ENCODE measurements around the gene PRR33. TPM values are rescaled to one million over a fixed set of nuclear protein-coding genes. Genes with fewer than 3 reads are reported as not detected.

PRR33 gene
- total RNA-seq, 1 donor from 2014 or later = 0.16 TPM

DNA sequence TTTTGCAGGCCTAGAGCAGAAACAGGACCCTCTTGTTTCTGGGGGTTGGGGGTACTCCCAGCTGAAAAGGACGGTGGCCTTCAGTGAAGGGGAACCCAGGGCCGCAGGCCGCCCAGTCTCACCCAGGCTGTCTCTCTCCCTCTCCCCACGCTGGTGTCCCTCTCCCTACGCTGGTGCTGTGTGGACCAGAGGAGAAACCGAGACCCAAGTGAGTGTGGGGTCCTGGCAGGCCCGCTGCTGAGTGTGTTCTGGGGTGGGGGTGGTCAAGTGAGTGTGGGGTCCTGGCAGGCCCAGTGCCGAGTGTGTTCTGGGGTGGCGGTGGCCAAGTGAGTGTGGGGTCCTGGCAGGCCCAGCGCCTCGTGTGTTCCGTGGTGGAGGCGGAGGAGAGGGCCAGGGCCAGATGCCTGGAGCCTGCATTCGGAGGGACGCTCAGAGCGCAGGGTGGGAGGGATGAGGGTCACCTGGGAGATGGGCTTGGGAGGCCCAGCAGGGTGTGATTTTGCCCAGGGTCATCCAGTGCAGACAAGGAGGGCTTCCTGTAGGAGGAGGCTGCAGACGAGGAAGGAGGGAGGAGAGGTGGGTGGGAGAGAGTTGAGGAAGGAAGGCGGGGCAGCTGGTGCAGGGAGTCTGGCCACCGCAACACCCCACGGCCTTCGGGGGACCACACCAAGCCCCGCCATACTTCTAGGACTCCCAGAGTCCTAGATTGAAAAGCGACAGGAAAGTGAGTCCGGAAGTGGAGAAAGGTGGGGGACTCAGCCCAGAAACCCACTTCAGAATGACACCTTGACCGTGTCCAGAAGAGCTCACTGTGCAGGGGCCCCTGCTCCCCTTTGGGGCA, 38.1 kb upstream of the PRR33 start:
- CTCF ChIA-PET = no interaction called here
- no peak for ATAC-seq (ENCODE audit: low read depth)

DNA sequence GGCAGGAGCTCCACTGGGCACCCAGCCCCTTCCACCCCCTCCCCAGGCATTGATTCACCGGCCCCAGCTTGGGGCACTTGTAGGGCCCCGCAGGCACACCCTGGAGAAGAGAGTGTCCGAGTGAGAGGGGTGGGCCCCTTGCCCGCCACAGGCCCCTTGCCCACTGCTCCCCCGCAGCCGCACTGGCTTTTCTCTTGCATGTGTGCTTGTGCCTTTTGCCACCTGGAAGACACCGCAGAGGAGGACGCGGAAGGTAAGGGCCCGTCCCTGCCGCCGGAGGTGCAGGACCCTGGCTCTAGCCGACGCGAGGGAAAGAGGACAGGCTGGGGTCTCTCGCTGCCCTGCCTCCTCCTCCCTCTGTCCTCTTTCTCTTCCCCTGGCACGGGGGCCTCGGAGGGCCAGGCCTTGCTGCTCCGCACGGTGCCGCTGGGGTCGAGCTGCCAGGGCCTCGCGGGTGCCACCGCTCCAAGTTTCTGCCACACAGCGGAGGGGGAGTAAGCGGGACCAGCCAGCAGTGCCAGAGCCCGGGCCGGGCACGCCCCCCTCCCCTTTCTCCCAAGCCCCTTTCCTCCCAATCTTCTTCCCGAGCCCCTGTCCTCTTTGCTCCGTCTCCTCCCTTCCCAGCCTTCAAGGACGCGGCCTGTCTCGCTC, 37.3 kb upstream of the PRR33 start:
- Mint-ChIP-seq H3K4me1 (no peaks in the 10 kb centered on the region), H3K4me3 (no peak overlapping the region), H3K36me3 (ENCODE audit: low read depth) (no peaks in the 10 kb centered on the region), H3K27ac (no peak overlapping the region), H3K27me3 (peaks cover 27% of the 10 kb centered on the region), H3K9me3 (no peaks in the 10 kb centered on the region)
- ChIA-PET POLR2A (no interaction called here), CTCF (no interaction called here)
- intact Hi-C loops (cut with micrococcal nuclease) = no loop called here
- ATAC-seq (ENCODE audit: low read depth) = no peak
- DNase-seq = no peak
- TF ChIP-seq, protein P1, sequence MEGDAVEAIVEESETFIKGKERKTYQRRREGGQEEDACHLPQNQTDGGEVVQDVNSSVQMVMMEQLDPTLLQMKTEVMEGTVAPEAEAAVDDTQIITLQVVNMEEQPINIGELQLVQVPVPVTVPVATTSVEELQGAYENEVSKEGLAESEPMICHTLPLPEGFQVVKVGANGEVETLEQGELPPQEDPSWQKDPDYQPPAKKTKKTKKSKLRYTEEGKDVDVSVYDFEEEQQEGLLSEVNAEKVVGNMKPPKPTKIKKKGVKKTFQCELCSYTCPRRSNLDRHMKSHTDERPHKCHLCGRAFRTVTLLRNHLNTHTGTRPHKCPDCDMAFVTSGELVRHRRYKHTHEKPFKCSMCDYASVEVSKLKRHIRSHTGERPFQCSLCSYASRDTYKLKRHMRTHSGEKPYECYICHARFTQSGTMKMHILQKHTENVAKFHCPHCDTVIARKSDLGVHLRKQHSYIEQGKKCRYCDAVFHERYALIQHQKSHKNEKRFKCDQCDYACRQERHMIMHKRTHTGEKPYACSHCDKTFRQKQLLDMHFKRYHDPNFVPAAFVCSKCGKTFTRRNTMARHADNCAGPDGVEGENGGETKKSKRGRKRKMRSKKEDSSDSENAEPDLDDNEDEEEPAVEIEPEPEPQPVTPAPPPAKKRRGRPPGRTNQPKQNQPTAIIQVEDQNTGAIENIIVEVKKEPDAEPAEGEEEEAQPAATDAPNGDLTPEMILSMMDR (IDR thresholded peaks at IDR 0.05) = no peak

More for the DNA sequence above, 38.1 kb upstream of the PRR33 start:
- Mint-ChIP-seq H3K27me3 (peaks cover 29% of the 10 kb centered on the region), H3K9me3 (no peaks in the 10 kb centered on the region), H3K4me1 (no peaks in the 10 kb centered on the region), H3K27ac (no peak overlapping the region), H3K36me3 (ENCODE audit: low read depth) (no peaks in the 10 kb centered on the region), H3K4me3 (no peak overlapping the region)
- TF ChIP-seq, protein P1 (IDR thresholded peaks at IDR 0.05) = no peak
- POLR2A ChIA-PET = no interaction called here
- no peak for DNase-seq
- intact Hi-C loops (cut with micrococcal nuclease) = no loop called here

DNA sequence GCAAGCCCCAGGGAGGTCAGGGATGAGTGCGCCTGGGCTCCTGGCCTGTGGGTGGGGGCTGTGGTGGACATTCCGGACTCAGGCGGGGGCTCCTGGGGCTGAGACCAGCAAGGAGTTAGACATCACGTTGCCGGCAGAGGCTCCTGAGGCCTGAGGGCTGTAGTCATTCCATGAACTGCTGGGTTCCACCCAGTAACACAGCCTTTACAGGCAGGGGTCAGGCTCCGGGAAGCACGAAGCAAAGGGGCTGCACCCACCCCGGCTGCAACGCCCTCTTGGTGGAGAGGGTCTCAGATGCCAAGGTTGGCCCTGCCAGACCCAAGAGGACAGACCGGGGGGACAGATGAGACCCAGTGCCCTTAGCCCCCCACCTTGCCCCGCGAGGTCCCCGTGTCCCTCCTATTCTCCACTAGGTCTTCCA, 36.8 kb upstream of the PRR33 start:
- TF ChIP-seq, protein P1 (IDR thresholded peaks at IDR 0.05) = no peak
- intact Hi-C loops (cut with micrococcal nuclease) = no loop called here
- ChIA-PET POLR2A (no interaction called here), CTCF (no interaction called here)
- Mint-ChIP-seq H3K27ac (no peak overlapping the region), H3K9me3 (no peaks in the 10 kb centered on the region), H3K4me1 (no peaks in the 10 kb centered on the region), H3K27me3 (peaks cover 29% of the 10 kb centered on the region), H3K36me3 (ENCODE audit: low read depth) (no peaks in the 10 kb centered on the region), H3K4me3 (no peak overlapping the region)
- DNase-seq = no peak
- no peak for ATAC-seq (ENCODE audit: low read depth)

DNA sequence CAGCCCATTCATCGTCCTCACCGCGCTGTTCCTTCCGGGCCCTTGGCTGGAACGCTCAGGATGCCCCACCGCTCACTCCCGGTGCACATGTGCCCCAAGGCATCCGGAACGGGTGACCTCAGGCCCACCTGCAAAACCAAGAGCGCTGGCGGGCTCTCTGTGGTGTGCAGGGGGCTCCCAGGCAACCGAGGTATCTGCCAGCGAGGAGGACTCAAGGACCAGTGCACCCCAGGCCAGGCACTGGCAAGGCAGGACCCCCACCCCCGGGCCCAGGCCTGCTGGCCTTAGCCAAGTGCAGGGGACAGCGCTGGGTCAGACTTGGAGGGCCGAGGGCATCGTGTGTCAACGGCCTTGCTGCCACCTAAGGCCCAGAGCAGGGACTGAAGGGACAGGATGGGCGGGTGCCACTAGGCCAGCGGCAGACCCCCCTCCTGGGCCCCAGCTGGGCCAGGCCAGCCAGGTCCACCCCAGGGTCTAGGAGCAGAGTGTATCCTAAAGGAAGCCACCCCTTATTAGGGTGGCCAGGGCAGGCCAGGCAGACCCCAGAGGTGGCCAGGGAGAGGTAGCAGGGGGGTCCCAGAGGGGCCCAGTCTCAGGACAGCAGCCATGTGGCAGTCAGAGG, 36.3 kb upstream of the PRR33 start:
- Mint-ChIP-seq H3K4me3 (no peak overlapping the region), H3K27ac (no peak overlapping the region), H3K27me3 (peaks cover 25% of the 10 kb centered on the region), H3K4me1 (no peaks in the 10 kb centered on the region), H3K36me3 (ENCODE audit: low read depth) (no peaks in the 10 kb centered on the region), H3K9me3 (no peaks in the 10 kb centered on the region)
- ChIA-PET POLR2A (no interaction called here), CTCF (no interaction called here)
- DNase-seq (no peak), ATAC-seq (ENCODE audit: low read depth) (no peak)
- TF ChIP-seq, protein P1 (IDR thresholded peaks at IDR 0.05) = no peak
- intact Hi-C loops (cut with micrococcal nuclease) = no loop called here
